OCI-LY1 (cell line): Measurements from ENCODE around the gene BPHL.

Experiments
- EZH2 ChIP-seq: fragments of 200-600 bp; sonication (generic), shearing (Covaris generic); IDR thresholded peaks from 2 replicates; pipeline ENCODE4 v1.8.0; 2017; ENCODE audit warnings: borderline replicate concordance, mixed run types, mild to moderate bottlenecking, antibody characterized with exemption, low read length, moderate library complexity, mixed read lengths
- TF ChIP-seq, protein P1 (sequence below): fragments of 200-600 bp; sonication (generic), shearing (Covaris generic); IDR thresholded peaks from 2 replicates; pipeline ENCODE4 v1.5.1; 2017; ENCODE audit warnings: mild to moderate bottlenecking, antibody characterized with exemption, low read length, moderate library complexity, mixed read lengths

DNA sequence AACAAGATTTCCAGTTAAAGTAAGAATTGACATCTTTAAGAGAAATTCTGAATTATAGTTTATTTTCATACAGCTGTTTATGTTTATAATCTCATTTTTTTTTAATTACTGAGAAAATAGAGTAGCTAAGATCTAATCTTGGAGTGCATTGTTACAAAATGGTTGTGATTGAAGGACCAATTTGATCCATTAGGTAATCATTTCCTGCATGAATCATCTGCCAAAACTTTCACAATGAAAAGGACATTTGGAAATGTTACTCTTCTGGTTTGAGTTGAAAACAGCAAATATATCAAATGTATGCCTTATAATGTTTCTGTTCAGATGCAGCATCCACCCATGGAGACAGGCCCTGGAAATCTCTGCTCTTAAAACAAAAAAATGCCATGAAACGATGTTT is 19.8 kb downstream of the BPHL start:
- TF ChIP-seq, protein P1, sequence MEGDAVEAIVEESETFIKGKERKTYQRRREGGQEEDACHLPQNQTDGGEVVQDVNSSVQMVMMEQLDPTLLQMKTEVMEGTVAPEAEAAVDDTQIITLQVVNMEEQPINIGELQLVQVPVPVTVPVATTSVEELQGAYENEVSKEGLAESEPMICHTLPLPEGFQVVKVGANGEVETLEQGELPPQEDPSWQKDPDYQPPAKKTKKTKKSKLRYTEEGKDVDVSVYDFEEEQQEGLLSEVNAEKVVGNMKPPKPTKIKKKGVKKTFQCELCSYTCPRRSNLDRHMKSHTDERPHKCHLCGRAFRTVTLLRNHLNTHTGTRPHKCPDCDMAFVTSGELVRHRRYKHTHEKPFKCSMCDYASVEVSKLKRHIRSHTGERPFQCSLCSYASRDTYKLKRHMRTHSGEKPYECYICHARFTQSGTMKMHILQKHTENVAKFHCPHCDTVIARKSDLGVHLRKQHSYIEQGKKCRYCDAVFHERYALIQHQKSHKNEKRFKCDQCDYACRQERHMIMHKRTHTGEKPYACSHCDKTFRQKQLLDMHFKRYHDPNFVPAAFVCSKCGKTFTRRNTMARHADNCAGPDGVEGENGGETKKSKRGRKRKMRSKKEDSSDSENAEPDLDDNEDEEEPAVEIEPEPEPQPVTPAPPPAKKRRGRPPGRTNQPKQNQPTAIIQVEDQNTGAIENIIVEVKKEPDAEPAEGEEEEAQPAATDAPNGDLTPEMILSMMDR, result no peak
- no peak for TF ChIP-seq EZH2
